Measurements from ENCODE around the gene UBXN7. TPM values are rescaled to one million over a fixed set of nuclear protein-coding genes. Genes with fewer than 3 reads are reported as not detected.

UBXN7 gene
- total RNA-seq, 1 experiment from 2014 or later, result 61.7 TPM

GRCh38 chr3:196406811-196407470 lies 25.3 kb downstream of the UBXN7 start:
- Histone ChIP-seq H3K36me3 (ENCODE audit: control insufficient read depth, insufficient read depth, low read length) (no peaks in the 10 kb centered on the region), H3K27me3 (ENCODE audit: control insufficient read depth, insufficient read depth, low read length) (no peaks in the 10 kb centered on the region), H3K4me1 (ENCODE audit: control insufficient read depth, insufficient read depth, low read length) (no peaks in the 10 kb centered on the region), H3K4me3 (ENCODE audit: low read depth in 2 of 2, low read length in 2 of 2) (no peak overlapping the region), H3K27ac (ENCODE audit: low read length) (no peak overlapping the region), H3K9me3 (ENCODE audit: control insufficient read depth, insufficient read depth, low read depth, low read length) (no peaks in the 10 kb centered on the region)
- intact Hi-C loops (cut with micrococcal nuclease; ENCODE audit: unreplicated experiment) (no loop called here), in situ Hi-C loops (cut with HindIII; ENCODE audit: low pct_unique_long_range_greater_than_20kb, low sequenced_read_pairs) (no loop called here)
- no peak for DNase-seq (ENCODE audit: low read depth, low spot score)
- BruUV-seq (replicated peaks), result no TSS peak
- no peak for ATAC-seq
- TF ChIP-seq TCF7L2 (IDR thresholded peaks at IDR 0.05; ENCODE audit: low read depth, low read length) (no peak), SIN3A (IDR thresholded peaks at IDR 0.05; ENCODE audit: borderline replicate concordance, insufficient read depth, low read depth, low read length) (no peak), POLR2AphosphoS5 (IDR thresholded peaks at IDR 0.05; ENCODE audit: low read depth, low read length) (no peak)
- TF ChIP-seq, protein P1, sequence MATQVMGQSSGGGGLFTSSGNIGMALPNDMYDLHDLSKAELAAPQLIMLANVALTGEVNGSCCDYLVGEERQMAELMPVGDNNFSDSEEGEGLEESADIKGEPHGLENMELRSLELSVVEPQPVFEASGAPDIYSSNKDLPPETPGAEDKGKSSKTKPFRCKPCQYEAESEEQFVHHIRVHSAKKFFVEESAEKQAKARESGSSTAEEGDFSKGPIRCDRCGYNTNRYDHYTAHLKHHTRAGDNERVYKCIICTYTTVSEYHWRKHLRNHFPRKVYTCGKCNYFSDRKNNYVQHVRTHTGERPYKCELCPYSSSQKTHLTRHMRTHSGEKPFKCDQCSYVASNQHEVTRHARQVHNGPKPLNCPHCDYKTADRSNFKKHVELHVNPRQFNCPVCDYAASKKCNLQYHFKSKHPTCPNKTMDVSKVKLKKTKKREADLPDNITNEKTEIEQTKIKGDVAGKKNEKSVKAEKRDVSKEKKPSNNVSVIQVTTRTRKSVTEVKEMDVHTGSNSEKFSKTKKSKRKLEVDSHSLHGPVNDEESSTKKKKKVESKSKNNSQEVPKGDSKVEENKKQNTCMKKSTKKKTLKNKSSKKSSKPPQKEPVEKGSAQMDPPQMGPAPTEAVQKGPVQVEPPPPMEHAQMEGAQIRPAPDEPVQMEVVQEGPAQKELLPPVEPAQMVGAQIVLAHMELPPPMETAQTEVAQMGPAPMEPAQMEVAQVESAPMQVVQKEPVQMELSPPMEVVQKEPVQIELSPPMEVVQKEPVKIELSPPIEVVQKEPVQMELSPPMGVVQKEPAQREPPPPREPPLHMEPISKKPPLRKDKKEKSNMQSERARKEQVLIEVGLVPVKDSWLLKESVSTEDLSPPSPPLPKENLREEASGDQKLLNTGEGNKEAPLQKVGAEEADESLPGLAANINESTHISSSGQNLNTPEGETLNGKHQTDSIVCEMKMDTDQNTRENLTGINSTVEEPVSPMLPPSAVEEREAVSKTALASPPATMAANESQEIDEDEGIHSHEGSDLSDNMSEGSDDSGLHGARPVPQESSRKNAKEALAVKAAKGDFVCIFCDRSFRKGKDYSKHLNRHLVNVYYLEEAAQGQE (IDR thresholded peaks at IDR 0.05; ENCODE audit: insufficient read depth in 1 of 2, low read depth in 2 of 2, low read length in 1 of 2), result no peak
- TF ChIP-seq, protein P2, sequence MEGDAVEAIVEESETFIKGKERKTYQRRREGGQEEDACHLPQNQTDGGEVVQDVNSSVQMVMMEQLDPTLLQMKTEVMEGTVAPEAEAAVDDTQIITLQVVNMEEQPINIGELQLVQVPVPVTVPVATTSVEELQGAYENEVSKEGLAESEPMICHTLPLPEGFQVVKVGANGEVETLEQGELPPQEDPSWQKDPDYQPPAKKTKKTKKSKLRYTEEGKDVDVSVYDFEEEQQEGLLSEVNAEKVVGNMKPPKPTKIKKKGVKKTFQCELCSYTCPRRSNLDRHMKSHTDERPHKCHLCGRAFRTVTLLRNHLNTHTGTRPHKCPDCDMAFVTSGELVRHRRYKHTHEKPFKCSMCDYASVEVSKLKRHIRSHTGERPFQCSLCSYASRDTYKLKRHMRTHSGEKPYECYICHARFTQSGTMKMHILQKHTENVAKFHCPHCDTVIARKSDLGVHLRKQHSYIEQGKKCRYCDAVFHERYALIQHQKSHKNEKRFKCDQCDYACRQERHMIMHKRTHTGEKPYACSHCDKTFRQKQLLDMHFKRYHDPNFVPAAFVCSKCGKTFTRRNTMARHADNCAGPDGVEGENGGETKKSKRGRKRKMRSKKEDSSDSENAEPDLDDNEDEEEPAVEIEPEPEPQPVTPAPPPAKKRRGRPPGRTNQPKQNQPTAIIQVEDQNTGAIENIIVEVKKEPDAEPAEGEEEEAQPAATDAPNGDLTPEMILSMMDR (IDR thresholded peaks at IDR 0.05), result no peak
- ChIA-PET CTCF (no interaction called here), POLR2A (interaction anchor here (0.7 kb wide), 1 partner anchor 168 kb away, joined by 8 read pairs; no protein-coding TSS in a partner anchor)

DNA sequence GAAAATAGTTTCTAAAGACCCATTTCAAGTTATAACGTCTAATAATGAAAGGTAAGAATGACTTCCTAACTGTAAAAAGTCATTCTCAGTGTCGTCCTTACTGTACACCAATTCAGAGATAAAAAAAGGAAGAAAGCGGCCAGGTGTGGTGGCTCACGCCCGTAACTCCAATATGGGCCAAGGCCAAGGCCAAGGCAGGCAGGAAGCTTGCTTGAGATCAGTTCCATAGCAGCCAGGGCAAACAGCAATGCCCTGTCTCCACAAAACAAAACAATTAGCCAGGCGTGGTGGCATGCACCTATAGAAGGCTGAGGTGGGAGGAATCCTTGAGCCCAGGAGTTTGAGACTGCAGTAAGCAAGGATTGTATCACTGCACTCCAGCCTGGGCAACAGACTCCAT lies 31.9 kb downstream of the UBXN7 start:
- Histone ChIP-seq H3K27ac (ENCODE audit: low read length) (no peak overlapping the region), H3K4me3 (ENCODE audit: low read depth in 2 of 2, low read length in 2 of 2) (no peak overlapping the region), H3K4me1 (ENCODE audit: control insufficient read depth, insufficient read depth, low read length) (no peaks in the 10 kb centered on the region), H3K27me3 (ENCODE audit: control insufficient read depth, insufficient read depth, low read length) (no peaks in the 10 kb centered on the region), H3K9me3 (ENCODE audit: control insufficient read depth, insufficient read depth, low read depth, low read length) (no peaks in the 10 kb centered on the region), H3K36me3 (ENCODE audit: control insufficient read depth, insufficient read depth, low read length) (no peaks in the 10 kb centered on the region)
- BruUV-seq (replicated peaks), result no TSS peak
- ChIA-PET POLR2A (no interaction called here), CTCF (no interaction called here)
- ATAC-seq, result no peak
- in situ Hi-C loops (cut with HindIII; ENCODE audit: low pct_unique_long_range_greater_than_20kb, low sequenced_read_pairs), result no loop called here
- no peak for TF ChIP-seq SIN3A (IDR thresholded peaks at IDR 0.05; ENCODE audit: borderline replicate concordance, insufficient read depth, low read depth, low read length)
- TF ChIP-seq POLR2AphosphoS5 (IDR thresholded peaks at IDR 0.05; ENCODE audit: low read depth, low read length), result no peak
- TF ChIP-seq TCF7L2 (IDR thresholded peaks at IDR 0.05; ENCODE audit: low read depth, low read length), result no peak
- TF ChIP-seq, protein P2 (IDR thresholded peaks at IDR 0.05), result no peak
- TF ChIP-seq, protein P1 (IDR thresholded peaks at IDR 0.05; ENCODE audit: insufficient read depth in 1 of 2, low read depth in 2 of 2, low read length in 1 of 2), result no peak
- intact Hi-C loops (cut with micrococcal nuclease; ENCODE audit: unreplicated experiment), result no loop called here
- no peak for DNase-seq (ENCODE audit: low read depth, low spot score)
